DMS 273 (cell line): ENCODE data around the gene ELAVL4.

Experiments used
- DNase-seq: peaks from one replicate; lab custom pipeline; 2025; ENCODE audit not compliant: unreplicated experiment; lab: John Stamatoyannopoulos, UW

Gene ELAVL4

DNA sequence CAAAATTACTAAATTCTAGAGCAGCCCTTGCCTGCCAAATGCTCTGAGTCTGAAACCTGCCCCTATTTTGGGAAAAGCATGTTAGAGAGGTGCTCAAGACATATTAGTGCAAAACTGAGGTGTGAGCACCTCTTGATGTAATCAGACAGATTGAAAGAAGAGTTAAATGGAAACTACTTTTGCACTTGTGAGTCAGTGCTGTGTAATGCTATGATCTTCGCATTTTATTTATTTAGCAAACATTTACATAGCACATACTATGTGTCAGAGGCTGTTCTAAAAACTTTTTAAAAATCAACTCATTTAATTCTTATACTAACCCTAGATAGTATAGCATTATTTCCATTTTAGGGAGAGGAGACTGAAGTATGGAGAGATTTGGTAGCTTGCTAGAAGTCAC is 138.1 kb downstream of the ELAVL4 start:
- no peak for DNase-seq

DNA sequence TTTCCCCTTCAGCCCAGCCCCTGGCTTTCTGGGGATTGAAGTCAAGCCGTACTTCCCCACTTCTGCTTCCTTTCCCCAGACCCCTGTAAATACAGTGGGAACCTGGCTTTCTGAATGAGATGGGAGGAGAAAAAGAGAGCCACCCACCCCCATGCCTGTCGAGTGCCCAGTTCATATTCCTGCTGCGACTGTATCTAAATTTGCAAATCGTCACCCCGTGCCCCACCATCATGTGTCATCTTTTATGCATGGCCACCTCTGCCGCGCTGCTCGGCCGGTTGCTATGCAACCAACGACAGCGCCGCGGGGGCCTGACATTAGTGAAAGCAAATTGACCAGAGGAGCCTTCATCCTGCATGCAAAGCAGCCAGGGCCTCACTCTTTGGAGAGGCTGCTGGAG is 143.0 kb downstream of the ELAVL4 start:
- DNase-seq: peak; percentile 58

DNA sequence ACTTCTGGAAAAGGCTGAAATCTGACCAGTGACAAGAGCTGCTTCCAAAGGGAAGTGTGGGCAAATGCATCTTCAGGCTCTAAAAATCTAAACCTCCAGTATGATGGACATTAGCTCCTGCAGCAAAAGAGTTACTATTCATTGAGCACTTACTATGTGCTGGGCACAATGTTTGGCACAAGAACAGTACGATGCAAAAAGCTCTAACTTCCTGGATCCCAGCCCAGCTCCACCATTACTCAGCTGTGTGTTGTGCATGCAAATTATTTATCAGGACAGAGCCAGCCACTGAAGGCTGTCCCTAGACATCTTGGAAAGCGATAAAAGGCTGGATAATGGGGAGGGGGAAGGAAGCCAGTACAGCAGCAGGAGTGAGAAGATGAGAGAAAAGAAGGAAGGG is 143.5 kb downstream of the ELAVL4 start:
- DNase-seq: no peak
